GM23338 (cell line): ENCODE data around the gene SLC35F1. TPM values are rescaled to one million over a fixed set of nuclear protein-coding genes. Genes with fewer than 3 reads are reported as not detected.

Experiments
- ATAC-seq: fragments of 200-7000 bp; cut with Tn5 transposase; 3 replicates; pipeline ENCODE4 v1.9.1; 2020
- DNase-seq: peaks from one replicate; pipeline ENCODE4 v3.0.0-alpha.2; 2015; ENCODE audit warnings: low spot score
- H2AFZ ChIP-seq: fragments of 200-600 bp; sonication (generic); 2 replicates; pipeline ENCODE4 v1.8.0; 2016; ENCODE audit warnings: antibody characterized with exemption, mild to moderate bottlenecking, moderate library complexity
- H3F3A ChIP-seq: fragments of 200-600 bp; sonication (generic); replicated peaks from 2 replicates; pipeline ENCODE4 v1.8.0; 2017; ENCODE audit warnings: antibody characterized with exemption, mixed run types, low read depth
- H3K27ac ChIP-seq: fragments of 200-600 bp; sonication (generic); 2 replicates; pipeline ENCODE4 v1.6.1; 2016; ENCODE audit warnings: low read depth
- H3K27me3 ChIP-seq: fragments of 200-600 bp; sonication (generic); 2 replicates; pipeline ENCODE4 v1.8.0; 2016; ENCODE audit warnings: mild to moderate bottlenecking, mixed run types, moderate library complexity; ENCODE audit not compliant: insufficient read depth
- H3K36me3 ChIP-seq: fragments of 200-600 bp; sonication (generic); 2 replicates; pipeline ENCODE4 v1.8.0; 2016; ENCODE audit warnings: mild to moderate bottlenecking; ENCODE audit not compliant: insufficient read depth
- H3K4me1 ChIP-seq: fragments of 200-600 bp; sonication (generic); 2 replicates; pipeline ENCODE4 v1.8.0; 2016; ENCODE audit warnings: mild to moderate bottlenecking, moderate library complexity; ENCODE audit not compliant: insufficient read depth
- H3K4me2 ChIP-seq: fragments of 200-600 bp; sonication (generic); 2 replicates; pipeline ENCODE4 v1.7.1; 2017; ENCODE audit warnings: mixed run types
- H3K4me3 ChIP-seq: fragments of 200-600 bp; sonication (generic); 2 replicates; pipeline ENCODE4 v1.6.1; 2016; ENCODE audit warnings: mixed run types
- H3K79me2 ChIP-seq: fragments of 200-600 bp; sonication (generic); replicated peaks from 2 replicates; pipeline ENCODE4 v1.8.0; 2017; ENCODE audit warnings: mild to moderate bottlenecking; ENCODE audit not compliant: insufficient read depth
- H3K9me2 ChIP-seq: fragments of 200-600 bp; sonication (generic); 2 replicates; pipeline ENCODE4 v1.8.0; 2017; ENCODE audit not compliant: insufficient read depth
- H4K20me1 ChIP-seq: fragments of 200-600 bp; sonication (generic); replicated peaks from 2 replicates; pipeline ENCODE4 v1.8.0; 2017; ENCODE audit warnings: mild to moderate bottlenecking; ENCODE audit not compliant: insufficient read depth
- H3K27ac Mint-ChIP-seq: 2 replicates; pipeline ENCODE4 v1.8.0; 2020; ENCODE audit warnings: inconsistent platforms, mild to moderate bottlenecking, moderate library complexity, mixed read lengths
- H3K27me3 Mint-ChIP-seq: 3 replicates; pipeline ENCODE4 v1.8.0; 2022; ENCODE audit warnings: low read depth, mild to moderate bottlenecking, moderate library complexity, mixed read lengths, inconsistent platforms; ENCODE audit not compliant: insufficient read depth, poor library complexity
- H3K36me3 Mint-ChIP-seq: 3 replicates; pipeline ENCODE4 v1.8.0; 2021; ENCODE audit warnings: low read depth, mild to moderate bottlenecking, inconsistent platforms, moderate library complexity, mixed read lengths
- H3K4me1 Mint-ChIP-seq: 3 replicates; pipeline ENCODE4 v1.8.0; 2020; ENCODE audit warnings: mild to moderate bottlenecking, inconsistent platforms, mixed read lengths
- H3K4me3 Mint-ChIP-seq: 3 replicates; pipeline ENCODE4 v1.8.0; 2021; ENCODE audit warnings: moderate library complexity, mild to moderate bottlenecking, inconsistent platforms, mixed read lengths
- H3K9me3 Mint-ChIP-seq: 3 replicates; pipeline ENCODE4 v1.8.0; 2020; ENCODE audit warnings: moderate library complexity, mild to moderate bottlenecking, inconsistent platforms, mixed read lengths
- CREB1 ChIP-seq: fragments of 250-450 bp; sonication (Bioruptor Pico); IDR thresholded peaks from 2 replicates; pipeline ENCODE4 v1.5.0; 2020; ENCODE audit warnings: low read depth, mild to moderate bottlenecking, moderate library complexity
- CTCF ChIP-seq, 2 experiments: fragments of 200-600 bp in 1 of 2; sonication (generic) in 1 of 2; conservative IDR thresholded peaks; 2 replicates each; pipeline versions ENCODE4 v1.5.1 to v1.6.1; 2016 to 2017; ENCODE audit warnings: antibody characterized with exemption in 2 of 2, low read depth in 2 of 2, mild to moderate bottlenecking in 2 of 2, moderate library complexity in 1 of 2
- ETS1 ChIP-seq: IDR thresholded peaks from 2 replicates; pipeline ENCODE4 v1.6.1; 2016; ENCODE audit warnings: antibody characterized with exemption
- EZH2 ChIP-seq: fragments of 200-600 bp; sonication (generic); IDR thresholded peaks from one replicate; pipeline ENCODE4 v1.8.0; 2017; ENCODE audit warnings: antibody characterized with exemption, mild to moderate bottlenecking, low read depth; ENCODE audit not compliant: unreplicated experiment
- EZH2phosphoT487 ChIP-seq: fragments of 200-600 bp; sonication (generic); IDR thresholded peaks from one replicate; pipeline ENCODE4 v1.8.1; 2018; ENCODE audit warnings: antibody characterized with exemption; ENCODE audit not compliant: unreplicated experiment
- JUNB ChIP-seq: IDR thresholded peaks from one replicate; pipeline ENCODE4 v1.6.1; 2016; ENCODE audit warnings: antibody characterized with exemption; ENCODE audit not compliant: unreplicated experiment
- NANOG ChIP-seq: IDR thresholded peaks from 2 replicates; pipeline ENCODE4 v1.6.1; 2016; ENCODE audit warnings: antibody characterized with exemption, borderline replicate concordance
- STAT1 ChIP-seq: IDR thresholded peaks from one replicate; pipeline ENCODE4 v1.6.1; 2016; ENCODE audit warnings: antibody characterized with exemption; ENCODE audit not compliant: unreplicated experiment
- ZNF114 ChIP-seq: fragments of 250-450 bp; sonication (Bioruptor Pico); IDR thresholded peaks from 2 replicates; pipeline ENCODE4 v1.5.0; 2020; ENCODE audit warnings: mild to moderate bottlenecking, moderate library complexity
- ZNF331 ChIP-seq: fragments of 250-450 bp; sonication (Bioruptor Pico); IDR thresholded peaks from 2 replicates; pipeline ENCODE4 v1.5.0; 2020; ENCODE audit warnings: low read depth, mild to moderate bottlenecking, moderate library complexity
- polyA plus RNA-seq: library from polyadenylated mRNA; unstranded; fragments of >200 nt; fragmentation: Nextera tagmentation; extraction: Ambion mirVana; gene quantifications from 2 replicates; pipeline ENCODE4 v1.2.1, GENCODE V29; 2016
- total RNA-seq: library from RNA; depleted of rRNA; stranded (reverse); fragments of >200 nt; shearing (Covaris generic); gene quantifications from 2 replicates; pipeline ENCODE4 v1.2.3, GENCODE V29; 2014

The SLC35F1 gene
- total and polyA plus RNA-seq, 2 experiments from 2014 or later: 3.0 to 10.3 TPM

- TF ChIP-seq EZH2 (no peak), STAT1 (no peak), CREB1 (CRISPR knock-in tag) (no peak)
Measured at GRCh38 chr6:118260833-118261232, 353.8 kb downstream of the SLC35F1 start (continued).

- Histone ChIP-seq H3K4me3 (no peak overlapping the region), H3K79me2 (no peaks in the 10 kb centered on the region), H3K36me3 (no peaks in the 10 kb centered on the region), H3K4me1 (no peaks in the 10 kb centered on the region), H3K27me3 (no peaks in the 10 kb centered on the region), H3K9me2 (no peaks in the 10 kb centered on the region), H3K27ac (no peak overlapping the region), H3K4me2 (no peak overlapping the region), H2AFZ (no peak overlapping the region), H3F3A (no peaks in the 10 kb centered on the region), H4K20me1 (no peaks in the 10 kb centered on the region)
- H3K27me3 Mint-ChIP-seq: peaks cover 3% of the 10 kb centered on the region
- H3K36me3 Mint-ChIP-seq: peaks cover 2% of the 10 kb centered on the region; the same call in 1 of the 3 replicates
- no peak overlapping the region for H3K27ac Mint-ChIP-seq
- no peaks in the 10 kb centered on the region for H3K4me1 Mint-ChIP-seq
- DNase-seq (peak; percentile 76), ATAC-seq (peak; percentile 95)
- TF ChIP-seq ETS1 (no peak), CTCF (conservative IDR thresholded peaks at IDR 0.05; ENCODE audit: low read depth in 2 of 2) (peak; percentile 71 to 77)
- H3K9me3 Mint-ChIP-seq: no peaks in the 10 kb centered on the region; the same call in 2 of the 3 replicates
- no peak overlapping the region for H3K4me3 Mint-ChIP-seq
Measured at GRCh38 chr6:118263921-118264486, 356.9 kb downstream of the SLC35F1 start.

- Mint-ChIP-seq H3K27me3 (no peaks in the 10 kb centered on the region), H3K9me3 (no peaks in the 10 kb centered on the region), H3K4me3 (no peak overlapping the region), H3K27ac (no peak overlapping the region), H3K4me1 (no peaks in the 10 kb centered on the region), H3K36me3 (peaks cover 2% of the 10 kb centered on the region; the same call in 1 of the 3 replicates)
- no peak overlapping the region for H3K4me3 ChIP-seq
- ATAC-seq (no peak), DNase-seq (no peak)
- no peak overlapping the region for H2AFZ ChIP-seq
- H3K27ac ChIP-seq: no peak overlapping the region
- no peak overlapping the region for H3K4me2 ChIP-seq
- H3K36me3 ChIP-seq: no peaks in the 10 kb centered on the region
- no peaks in the 10 kb centered on the region for H3K9me2 ChIP-seq
- no peaks in the 10 kb centered on the region for H3F3A ChIP-seq
- H3K4me1 ChIP-seq: no peaks in the 10 kb centered on the region
- H3K27me3 ChIP-seq: no peaks in the 10 kb centered on the region
- H4K20me1 ChIP-seq: no peaks in the 10 kb centered on the region
- H3K79me2 ChIP-seq: no peaks in the 10 kb centered on the region
- no peak for TF ChIP-seq EZH2
- no peak for TF ChIP-seq NANOG
- no peak for TF ChIP-seq ZNF331 (CRISPR knock-in tag)
- TF ChIP-seq CREB1 (CRISPR knock-in tag): no peak
- TF ChIP-seq ZNF114 (CRISPR knock-in tag): no peak
- no peak for TF ChIP-seq ETS1
- no peak for TF ChIP-seq STAT1
- no peak for TF ChIP-seq JUNB
- no peak for TF ChIP-seq CTCF (conservative IDR thresholded peaks at IDR 0.05; ENCODE audit: low read depth in 2 of 2)
- no peak for TF ChIP-seq EZH2phosphoT487
Measured at GRCh38 chr6:118269659-118270058, 362.6 kb downstream of the SLC35F1 start.
